H9 (cell line): ENCODE measurements around the gene CMTM5. TPM values are rescaled to one million over a fixed set of nuclear protein-coding genes. Genes with fewer than 3 reads are reported as not detected.
"Not testable (repeated sequence)": the region's sequence is repeated elsewhere in the genome, so short reads cannot be mapped to it uniquely, and the experiment has no call there.

Experiments used
- DNase-seq: peaks from one replicate; pipeline ENCODE4 v3.0.0-alpha.2; 2017
- H2AFZ ChIP-seq: one replicate; pipeline ENCODE4 v1.6.1; 2013; ENCODE audit warnings: mild to moderate bottlenecking, low read length, control low read depth, moderate library complexity
- H2AK5ac ChIP-seq: 2 replicates; pipeline ENCODE4 v1.6.1; 2013; ENCODE audit warnings: low read length, control low read depth, mixed read lengths; ENCODE audit not compliant: insufficient read length
- H2BK120ac ChIP-seq: one replicate; pipeline ENCODE4 v1.6.1; 2013; ENCODE audit warnings: low read depth, mild to moderate bottlenecking, low read length, control low read depth, inconsistent platforms; ENCODE audit not compliant: poor library complexity, severe bottlenecking
- H2BK12ac ChIP-seq: 2 replicates; pipeline ENCODE4 v1.6.1; 2013; ENCODE audit warnings: low read length, control low read depth, mixed read lengths, low read depth; ENCODE audit not compliant: insufficient read length
- H2BK15ac ChIP-seq: 2 replicates; pipeline ENCODE4 v1.6.1; 2013; ENCODE audit warnings: low read depth, low read length, control low read depth
- H2BK20ac ChIP-seq: one replicate; pipeline ENCODE4 v1.6.1; 2013; ENCODE audit warnings: low read depth, mild to moderate bottlenecking, low read length, control low read depth, inconsistent platforms; ENCODE audit not compliant: poor library complexity, severe bottlenecking
- H2BK5ac ChIP-seq: 2 replicates; pipeline ENCODE4 v1.6.1; 2013; ENCODE audit warnings: low read length, control low read depth, mixed read lengths; ENCODE audit not compliant: insufficient read length
- H3K14ac ChIP-seq: 2 replicates; pipeline ENCODE4 v1.6.1; 2013; ENCODE audit warnings: low read length, control low read depth; ENCODE audit not compliant: insufficient read depth
- H3K18ac ChIP-seq: 2 replicates; pipeline ENCODE4 v1.6.1; 2013; ENCODE audit warnings: low read depth, mild to moderate bottlenecking, mixed read lengths, low read length, control low read depth; ENCODE audit not compliant: insufficient read length
- H3K23ac ChIP-seq: 2 replicates; pipeline ENCODE4 v1.6.1; 2013; ENCODE audit warnings: low read length, control low read depth, mixed read lengths, low read depth; ENCODE audit not compliant: insufficient read length
- H3K23me2 ChIP-seq: 2 replicates; pipeline ENCODE4 v1.6.1; 2013; ENCODE audit warnings: low read depth, mild to moderate bottlenecking, mixed read lengths, low read length, control low read depth; ENCODE audit not compliant: insufficient read length, poor library complexity, severe bottlenecking
- H3K27ac ChIP-seq: 2 replicates; pipeline ENCODE4 v1.5.1; 2013; ENCODE audit warnings: low read length, control low read depth, mixed read lengths, low read depth; ENCODE audit not compliant: insufficient read length
- H3K27me3 ChIP-seq: 2 replicates; pipeline ENCODE4 v1.6.1; 2013; ENCODE audit warnings: low read length, control low read depth, inconsistent platforms; ENCODE audit not compliant: insufficient read depth
- H3K4ac ChIP-seq: 2 replicates; pipeline ENCODE4 v1.6.1; 2013; ENCODE audit warnings: low read depth, mild to moderate bottlenecking, control low read depth, inconsistent platforms, low read length, moderate library complexity
- H3K4me1 ChIP-seq: 2 replicates; pipeline ENCODE4 v1.6.1; 2013; ENCODE audit warnings: low read length, control low read depth, inconsistent platforms; ENCODE audit not compliant: insufficient read depth
- H3K4me2 ChIP-seq: 2 replicates; pipeline ENCODE4 v1.6.1; 2013; ENCODE audit warnings: low read length, control low read depth, mixed read lengths; ENCODE audit not compliant: insufficient read length, insufficient read depth
- H3K56ac ChIP-seq: 2 replicates; pipeline ENCODE4 v1.6.1; 2013; ENCODE audit warnings: low read depth, mild to moderate bottlenecking, mixed read lengths, low read length, control low read depth; ENCODE audit not compliant: insufficient read length
- H3K79me1 ChIP-seq: 2 replicates; pipeline ENCODE4 v1.6.1; 2013; ENCODE audit warnings: low read depth, mild to moderate bottlenecking, moderate library complexity, low read length, control low read depth, inconsistent platforms; ENCODE audit not compliant: insufficient read depth, poor library complexity, severe bottlenecking
- H3K79me2 ChIP-seq: 2 replicates; pipeline ENCODE4 v1.6.1; 2013; ENCODE audit warnings: low read length, control low read depth, inconsistent platforms; ENCODE audit not compliant: insufficient read depth
- H3K9ac ChIP-seq: 2 replicates; pipeline ENCODE4 v1.6.1; 2013; ENCODE audit warnings: low read length, control low read depth, mixed read lengths; ENCODE audit not compliant: insufficient read length; ENCODE audit errors: extremely low read depth
- H3K9me3 ChIP-seq: one replicate; pipeline ENCODE4 v1.6.1; 2013; ENCODE audit warnings: low read depth, low read length, inconsistent platforms; ENCODE audit not compliant: control insufficient read depth
- H3T11ph ChIP-seq: one replicate; pipeline ENCODE4 v1.6.1; 2013; ENCODE audit warnings: mild to moderate bottlenecking, low read length, control low read depth, inconsistent platforms
- H4K20me1 ChIP-seq: one replicate; pipeline ENCODE4 v1.6.1; 2013; ENCODE audit not compliant: control insufficient read depth, insufficient read length, insufficient read depth
- H4K5ac ChIP-seq: 2 replicates; pipeline ENCODE4 v1.6.1; 2013; ENCODE audit warnings: low read depth, mild to moderate bottlenecking, mixed read lengths, low read length, control low read depth; ENCODE audit not compliant: insufficient read length
- H4K8ac ChIP-seq: replicated peaks from 2 replicates; pipeline ENCODE4 v1.6.1; 2013; ENCODE audit warnings: low read length, control low read depth, mixed read lengths, low read depth; ENCODE audit not compliant: insufficient read length
- H4K91ac ChIP-seq: 2 replicates; pipeline ENCODE4 v1.6.1; 2013; ENCODE audit warnings: low read depth, mild to moderate bottlenecking, moderate library complexity, mixed read lengths, low read length, control low read depth; ENCODE audit not compliant: insufficient read length
- H3K27ac Mint-ChIP-seq, 3 experiments: 2 replicates in 2 of 3; 3 replicates in 1 of 3; pipeline ENCODE4 v1.8.0; 2020 to 2021; ENCODE audit warnings: mixed read lengths in 3 of 3, mild to moderate bottlenecking in 1 of 3, moderate library complexity in 1 of 3
- H3K27me3 Mint-ChIP-seq: 2 replicates; pipeline ENCODE4 v1.8.0; 2021; ENCODE audit warnings: low read depth, mild to moderate bottlenecking, moderate library complexity, mixed read lengths
- H3K36me3 Mint-ChIP-seq, 3 experiments: 2 replicates in 2 of 3; 3 replicates in 1 of 3; pipeline ENCODE4 v1.8.0; 2020 to 2021; ENCODE audit warnings: low read depth in 3 of 3, mixed read lengths in 3 of 3; ENCODE audit not compliant: insufficient read depth in 1 of 3
- H3K4me1 Mint-ChIP-seq, 2 experiments: 2 replicates each; pipeline ENCODE4 v1.8.0; 2020; ENCODE audit warnings: mixed read lengths in 2 of 2
- H3K4me3 Mint-ChIP-seq, 2 experiments: 2 replicates in 1 of 2; 3 replicates in 1 of 2; pipeline ENCODE4 v1.8.0; 2020 to 2021; ENCODE audit warnings: mild to moderate bottlenecking in 2 of 2, mixed read lengths in 2 of 2, moderate library complexity in 1 of 2
- H3K9me3 Mint-ChIP-seq, 2 experiments: 2 replicates in 1 of 2; 3 replicates in 1 of 2; pipeline ENCODE4 v1.8.0; 2020; ENCODE audit warnings: mild to moderate bottlenecking in 2 of 2, mixed read lengths in 2 of 2, moderate library complexity in 1 of 2
- CTCF ChIP-seq: fragments of 200-600 bp; sonication (generic); conservative IDR thresholded peaks from 3 replicates; pipeline ENCODE4 v1.8.0; 2021; ENCODE audit warnings: antibody characterized with exemption, mild to moderate bottlenecking
- WGBS: extraction: QIAGEN DNeasy Blood & Tissue Kit; methylation state at CpG from one replicate; pipeline ENCODE4 v1.1.7; 2013; ENCODE audit warnings: missing lambda C conversion rate, low lambda C conversion rate, mixed read lengths; ENCODE audit not compliant: insufficient read length; ENCODE audit errors: extremely low coverage; 5-methylcytosine and 5-hydroxymethylcytosine counted together
- total RNA-seq: library from RNA; stranded (reverse); gene quantifications from 2 replicates; pipeline ENCODE4 v1.2.1, GENCODE V29; 2021

The CMTM5 gene
- total RNA-seq, 1 experiment from 2014 or later: not detected

GRCh38 chr14:23389396-23389795 is 12.6 kb downstream of the CMTM5 start:
- peaks cover 51% of the 10 kb centered on the region for H3K27me3 Mint-ChIP-seq
- no peak overlapping the region for H2AK5ac ChIP-seq
- no peak overlapping the region for H3K18ac ChIP-seq
- H3K9me3 Mint-ChIP-seq: 0 out of 5 replicates have a peak, but pooled peaks cover 0 to 3% of the 10 kb centered on the region in 2 experiments
- no peaks in the 10 kb centered on the region; a peak in 1 of 7 replicates for H3K36me3 Mint-ChIP-seq
- H3K79me1 ChIP-seq: no peaks in the 10 kb centered on the region
- no peaks in the 10 kb centered on the region for H3K79me2 ChIP-seq
- H3K4me2 ChIP-seq: no peak overlapping the region
- H2BK20ac ChIP-seq: no peak overlapping the region
- H3K14ac ChIP-seq: no peak overlapping the region; the same call in 1 of the 2 replicates
- H4K20me1 ChIP-seq: no peaks in the 10 kb centered on the region
- TF ChIP-seq CTCF: no peak
- no peak overlapping the region for H4K5ac ChIP-seq
- no peak overlapping the region for H3T11ph ChIP-seq
- no peak overlapping the region for H3K27ac ChIP-seq
- H3K4me1 ChIP-seq: peaks cover 3% of the 10 kb centered on the region; the same call in 1 of the 2 replicates
- H2BK120ac ChIP-seq: no peak overlapping the region
- no peak overlapping the region for H3K4ac ChIP-seq
- WGBS: no CpG with 5 or more reads among the region's 12 CpGs
- no peak overlapping the region for H4K8ac ChIP-seq
- H3K9ac ChIP-seq: no peak overlapping the region
- no peak overlapping the region for H2BK15ac ChIP-seq
- DNase-seq: no peak
- no peak overlapping the region for H2AFZ ChIP-seq
- H3K23me2 ChIP-seq: no peaks in the 10 kb centered on the region
- H3K9me3 ChIP-seq: no peaks in the 10 kb centered on the region
- H3K4me1 Mint-ChIP-seq: peaks cover 16 to 17% of the 10 kb centered on the region in 2 experiments
- H3K56ac ChIP-seq: no peak overlapping the region
- H3K4me3 Mint-ChIP-seq: no peak overlapping the region; a peak in 1 of 5 replicates
- H2BK12ac ChIP-seq: no peak overlapping the region
- H3K27me3 ChIP-seq: no peaks in the 10 kb centered on the region
- peak overlapping the region in 1 of 3 experiments; percentile 73; a peak in 2 of 7 replicates for H3K27ac Mint-ChIP-seq
- H4K91ac ChIP-seq: no peak overlapping the region
- no peak overlapping the region for H2BK5ac ChIP-seq
- H3K23ac ChIP-seq: no peak overlapping the region

- DNase-seq, H2BK12ac ChIP-seq, H2AFZ ChIP-seq, H4K5ac ChIP-seq, H3K79me2 ChIP-seq, H3K14ac ChIP-seq, H3K27me3 ChIP-seq, H3K9ac ChIP-seq, H3K27ac ChIP-seq, H3K4me1 ChIP-seq, H3K9me3 Mint-ChIP-seq, H3K18ac ChIP-seq, H3K4me3 Mint-ChIP-seq, H2BK120ac ChIP-seq, H2BK20ac ChIP-seq, H3K27ac Mint-ChIP-seq, H2BK15ac ChIP-seq, H3K23me2 ChIP-seq, H3K79me1 ChIP-seq, H4K8ac ChIP-seq, H2BK5ac ChIP-seq, H3K4me2 ChIP-seq, H3K4ac ChIP-seq, H2AK5ac ChIP-seq, H4K91ac ChIP-seq, H3T11ph ChIP-seq, H4K20me1 ChIP-seq, H3K36me3 Mint-ChIP-seq, H3K23ac ChIP-seq, H3K9me3 ChIP-seq, H3K56ac ChIP-seq: not testable (repeated sequence)
- WGBS: no CpG with 5 or more reads among the region's 19 CpGs
- peaks cover 48% of the 10 kb centered on the region for H3K27me3 Mint-ChIP-seq
- H3K4me1 Mint-ChIP-seq: peaks cover 16 to 17% of the 10 kb centered on the region in 2 experiments
Observed at GRCh38 chr14:23389871-23390270, 13.0 kb downstream of the CMTM5 start.
